ENCODE results near the gene TBX4. TPM values are rescaled to one million over a fixed set of nuclear protein-coding genes. Genes with fewer than 3 reads are reported as not detected.

TBX4 gene
- total and polyA plus RNA-seq, 2 experiments from 2014 or later = 13.9 to 15.4 TPM

DNA sequence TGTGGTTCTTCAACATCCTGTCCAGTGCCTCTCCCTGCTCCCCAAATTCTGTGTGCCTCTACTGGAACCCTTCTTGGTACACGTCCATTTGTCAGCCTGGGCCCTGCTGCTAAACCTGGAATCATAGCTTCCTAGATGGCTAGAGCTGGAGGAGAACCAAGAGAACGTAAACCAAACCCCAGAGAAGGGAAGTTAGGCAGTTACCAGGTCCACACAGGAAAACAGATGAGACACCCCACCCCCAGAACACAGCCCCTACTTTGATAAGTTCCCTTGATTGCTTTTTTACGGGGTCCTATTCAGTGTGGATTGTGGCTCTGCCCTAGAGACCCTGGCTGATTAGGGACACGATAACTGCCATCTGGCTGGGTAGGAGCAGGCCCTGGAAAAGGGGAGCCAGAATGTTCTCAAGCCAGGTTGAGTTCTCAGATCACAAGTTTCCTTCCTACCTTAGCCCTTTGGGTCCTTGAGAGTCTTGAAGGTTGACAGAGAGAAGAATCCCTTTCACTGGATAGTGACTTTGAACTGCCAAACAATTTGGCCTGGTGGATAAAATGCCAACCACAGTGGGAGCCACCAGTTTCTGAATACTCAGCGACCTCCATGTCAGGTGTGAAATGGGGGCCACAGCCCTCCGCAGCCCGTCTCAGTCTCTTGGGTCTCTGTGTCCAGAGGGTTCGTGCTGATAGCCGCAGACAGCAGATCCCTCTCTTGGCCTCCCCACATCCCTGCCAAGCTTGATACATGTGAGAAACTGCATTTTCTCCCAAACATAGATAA is 7.9 kb downstream of the TBX4 start:
- H3K79me2 ChIP-seq = peaks cover 76% of the 10 kb centered on the region

DNA sequence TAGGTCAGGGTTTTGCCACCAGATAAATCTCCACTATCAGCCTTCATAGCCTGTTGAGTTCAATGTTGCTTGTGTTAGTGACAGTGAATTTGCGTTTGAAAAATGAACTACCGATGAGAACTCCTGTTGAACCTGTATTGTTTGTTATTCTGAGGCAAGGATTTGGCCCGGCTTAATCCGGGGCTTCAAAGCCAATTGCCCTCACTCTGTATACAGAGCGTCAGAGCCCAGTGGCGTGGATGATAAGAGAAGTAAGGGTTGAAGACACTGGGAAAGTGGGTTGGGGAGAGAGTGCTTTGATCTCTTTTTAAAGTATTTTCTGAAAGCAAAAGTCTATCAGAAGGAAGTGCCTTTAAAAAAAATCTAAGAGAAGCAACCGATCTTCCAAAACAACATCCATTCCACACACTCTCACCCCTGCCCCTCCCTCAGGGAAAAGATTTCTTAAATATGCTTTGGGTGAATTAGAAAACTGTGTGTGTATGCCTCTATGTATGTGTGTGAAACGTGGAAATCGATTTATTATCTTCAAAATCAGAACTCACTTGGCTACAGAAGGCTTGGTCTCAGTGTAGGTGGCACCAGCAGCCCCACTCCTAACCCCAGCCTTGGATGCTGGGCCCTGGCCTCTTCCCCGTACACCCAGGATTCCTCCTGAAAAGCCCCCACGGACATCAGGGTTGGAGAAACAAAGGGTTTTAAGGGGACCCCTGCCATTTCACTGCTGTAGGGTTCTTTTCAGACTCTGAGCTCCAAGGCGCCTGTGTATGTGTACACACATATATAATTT is 8.8 kb downstream of the TBX4 start:
- peak; percentile 68 for DNase-seq (ENCODE audit: low spot score)
- H3K9me3 ChIP-seq (ENCODE audit: low read depth) = no peaks in the 10 kb centered on the region
- no peak overlapping the region for H2AFZ ChIP-seq
- no peak for TF ChIP-seq EZH2 (IDR thresholded peaks at IDR 0.05; ENCODE audit: borderline replicate concordance)
- peak; percentile 97 for TF ChIP-seq EZH2phosphoT487 (IDR thresholded peaks at IDR 0.05; ENCODE audit: low read depth, severe bottlenecking, unreplicated experiment)
- 9% methylated on average over 12 of the region's 12 CpGs for WGBS (ENCODE audit: low lambda C conversion rate, missing lambda C conversion rate)
- H3K27ac ChIP-seq = peak overlapping the region; percentile 98
- H3K4me1 ChIP-seq (ENCODE audit: insufficient read depth) = peaks cover 70% of the 10 kb centered on the region
- peaks cover 74% of the 10 kb centered on the region for H3K79me2 ChIP-seq
- H3K27me3 ChIP-seq = peaks cover 17% of the 10 kb centered on the region
- no peaks in the 10 kb centered on the region for H3K9me2 ChIP-seq (replicated peaks; ENCODE audit: insufficient read depth)
- no peaks in the 10 kb centered on the region for H4K20me1 ChIP-seq (ENCODE audit: insufficient read depth, poor library complexity, severe bottlenecking)
- H3K4me3 ChIP-seq = no peak overlapping the region
- no peaks in the 10 kb centered on the region for H3K36me3 ChIP-seq (replicated peaks; ENCODE audit: insufficient read depth, low read depth)
- peak overlapping the region; percentile 90 for H3K4me2 ChIP-seq

More for the DNA sequence above, 7.9 kb downstream of the TBX4 start:
- no peak for DNase-seq (ENCODE audit: low spot score)
- no peak overlapping the region for H3K4me3 ChIP-seq
- H3K9me2 ChIP-seq (replicated peaks; ENCODE audit: insufficient read depth) = no peaks in the 10 kb centered on the region
- H3K4me2 ChIP-seq = peak overlapping the region; percentile 90
- no peak overlapping the region for H2AFZ ChIP-seq
- no peaks in the 10 kb centered on the region for H4K20me1 ChIP-seq (ENCODE audit: insufficient read depth, poor library complexity, severe bottlenecking)
- H3K4me1 ChIP-seq (ENCODE audit: insufficient read depth) = peaks cover 78% of the 10 kb centered on the region
- no peaks in the 10 kb centered on the region for H3K36me3 ChIP-seq (replicated peaks; ENCODE audit: insufficient read depth, low read depth)
- no peaks in the 10 kb centered on the region for H3K9me3 ChIP-seq (ENCODE audit: low read depth)
- TF ChIP-seq, protein P1, sequence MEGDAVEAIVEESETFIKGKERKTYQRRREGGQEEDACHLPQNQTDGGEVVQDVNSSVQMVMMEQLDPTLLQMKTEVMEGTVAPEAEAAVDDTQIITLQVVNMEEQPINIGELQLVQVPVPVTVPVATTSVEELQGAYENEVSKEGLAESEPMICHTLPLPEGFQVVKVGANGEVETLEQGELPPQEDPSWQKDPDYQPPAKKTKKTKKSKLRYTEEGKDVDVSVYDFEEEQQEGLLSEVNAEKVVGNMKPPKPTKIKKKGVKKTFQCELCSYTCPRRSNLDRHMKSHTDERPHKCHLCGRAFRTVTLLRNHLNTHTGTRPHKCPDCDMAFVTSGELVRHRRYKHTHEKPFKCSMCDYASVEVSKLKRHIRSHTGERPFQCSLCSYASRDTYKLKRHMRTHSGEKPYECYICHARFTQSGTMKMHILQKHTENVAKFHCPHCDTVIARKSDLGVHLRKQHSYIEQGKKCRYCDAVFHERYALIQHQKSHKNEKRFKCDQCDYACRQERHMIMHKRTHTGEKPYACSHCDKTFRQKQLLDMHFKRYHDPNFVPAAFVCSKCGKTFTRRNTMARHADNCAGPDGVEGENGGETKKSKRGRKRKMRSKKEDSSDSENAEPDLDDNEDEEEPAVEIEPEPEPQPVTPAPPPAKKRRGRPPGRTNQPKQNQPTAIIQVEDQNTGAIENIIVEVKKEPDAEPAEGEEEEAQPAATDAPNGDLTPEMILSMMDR (IDR thresholded peaks at IDR 0.05; ENCODE audit: poor library complexity) = no peak
- TF ChIP-seq EZH2 (IDR thresholded peaks at IDR 0.05; ENCODE audit: borderline replicate concordance) (no peak), EZH2phosphoT487 (IDR thresholded peaks at IDR 0.05; ENCODE audit: low read depth, severe bottlenecking, unreplicated experiment) (no peak)
- H3K27ac ChIP-seq = peak overlapping the region; percentile 98
- 35% methylated on average over 9 of the region's 9 CpGs for WGBS (ENCODE audit: low lambda C conversion rate, missing lambda C conversion rate)
- peaks cover 17% of the 10 kb centered on the region for H3K27me3 ChIP-seq

DNA sequence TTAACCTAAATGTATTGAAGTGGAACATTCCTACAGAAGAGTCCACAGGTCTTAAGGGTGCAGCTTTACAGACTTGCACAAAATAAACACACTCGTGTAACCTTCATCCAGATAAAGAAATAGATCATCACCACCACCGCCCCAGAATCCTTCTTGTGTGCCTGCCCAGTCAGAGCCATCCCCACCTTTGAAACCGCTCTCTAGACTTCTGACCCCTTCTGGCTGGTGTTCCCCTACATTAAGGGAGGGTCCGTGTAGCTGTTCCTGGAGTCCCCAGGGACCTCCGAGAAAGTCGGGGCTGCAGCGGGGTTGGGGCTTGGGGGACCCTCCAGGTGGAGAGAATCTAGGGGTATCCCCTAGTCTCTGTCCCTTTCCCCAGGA is 9.4 kb downstream of the TBX4 start:
- 3% methylated on average over 7 of the region's 7 CpGs for WGBS (ENCODE audit: low lambda C conversion rate, missing lambda C conversion rate)
- Histone ChIP-seq H2AFZ (no peak overlapping the region), H4K20me1 (ENCODE audit: insufficient read depth, poor library complexity, severe bottlenecking) (no peaks in the 10 kb centered on the region), H3K9me3 (ENCODE audit: low read depth) (no peaks in the 10 kb centered on the region), H3K79me2 (peaks cover 73% of the 10 kb centered on the region), H3K4me2 (peak overlapping the region; percentile 90), H3K27ac (peak overlapping the region; percentile 98), H3K36me3 (replicated peaks; ENCODE audit: insufficient read depth, low read depth) (no peaks in the 10 kb centered on the region), H3K9me2 (replicated peaks; ENCODE audit: insufficient read depth) (no peaks in the 10 kb centered on the region), H3K27me3 (peaks cover 17% of the 10 kb centered on the region), H3K4me1 (ENCODE audit: insufficient read depth) (peaks cover 70% of the 10 kb centered on the region), H3K4me3 (peak overlapping the region; percentile 17)
- no peak for TF ChIP-seq EZH2 (IDR thresholded peaks at IDR 0.05; ENCODE audit: borderline replicate concordance)
- DNase-seq (ENCODE audit: low spot score) = peak; percentile 58

DNA sequence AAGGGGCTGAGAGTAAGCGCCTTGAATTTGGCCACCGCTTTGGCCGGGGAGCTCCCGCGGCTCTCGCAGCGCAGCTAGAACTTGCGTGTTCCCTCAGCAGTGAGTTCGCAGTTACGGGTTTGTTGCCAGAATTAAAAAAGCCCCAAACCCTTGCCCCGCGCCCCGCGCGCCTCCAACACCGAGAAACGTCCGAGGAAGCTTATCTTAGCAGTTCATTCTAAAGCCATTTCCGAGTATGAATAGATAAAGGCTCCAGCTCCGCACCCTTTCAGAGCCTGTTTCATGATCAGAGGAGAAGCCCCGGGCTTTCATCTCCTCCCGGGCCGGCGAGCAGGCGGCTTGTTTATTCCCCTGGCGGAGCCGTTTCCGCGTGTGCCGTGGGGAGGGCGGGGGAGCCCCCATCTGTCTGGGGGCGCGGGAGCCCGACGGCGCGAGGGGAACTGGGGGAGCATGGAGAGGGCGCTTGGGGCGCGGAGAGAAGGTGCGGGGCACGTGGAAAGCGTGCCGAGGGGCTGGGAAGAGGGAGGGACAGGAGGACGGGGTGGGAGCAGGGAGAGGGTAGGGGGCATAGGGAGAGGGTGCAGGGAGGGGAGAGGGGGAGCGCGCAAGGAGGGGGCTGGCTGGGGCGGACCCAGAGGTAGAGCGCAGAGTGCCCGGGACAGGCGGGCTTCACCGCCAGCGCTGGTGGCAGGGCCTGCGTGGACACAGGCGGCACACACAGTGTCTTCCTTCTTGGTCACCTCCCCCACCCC is 9.9 kb downstream of the TBX4 start:
- DNase-seq (ENCODE audit: low spot score) = peak; percentile 59
- Histone ChIP-seq H3K79me2 (peaks cover 73% of the 10 kb centered on the region), H3K4me2 (peak overlapping the region; percentile 90), H3K27me3 (peaks cover 11% of the 10 kb centered on the region), H3K4me3 (peak overlapping the region; percentile 17), H3K4me1 (ENCODE audit: insufficient read depth) (peaks cover 69% of the 10 kb centered on the region), H3K36me3 (replicated peaks; ENCODE audit: insufficient read depth, low read depth) (no peaks in the 10 kb centered on the region), H3K27ac (peak overlapping the region; percentile 98), H3K9me3 (ENCODE audit: low read depth) (no peaks in the 10 kb centered on the region), H2AFZ (no peak overlapping the region), H3K9me2 (replicated peaks; ENCODE audit: insufficient read depth) (no peaks in the 10 kb centered on the region), H4K20me1 (ENCODE audit: insufficient read depth, poor library complexity, severe bottlenecking) (no peaks in the 10 kb centered on the region)
- peak; percentile 44 for TF ChIP-seq EZH2 (IDR thresholded peaks at IDR 0.05; ENCODE audit: borderline replicate concordance)
- TF ChIP-seq EZH2phosphoT487 (IDR thresholded peaks at IDR 0.05; ENCODE audit: low read depth, severe bottlenecking, unreplicated experiment) = no peak
- WGBS (ENCODE audit: low lambda C conversion rate, missing lambda C conversion rate) = 6% methylated on average over 32 of the region's 55 CpGs
